Hepatic stellate cell (primary cell): Measurements from ENCODE around the gene TRIB2.
"Not testable (repeated sequence)": the region's sequence is repeated elsewhere in the genome, so short reads cannot be mapped to it uniquely, and the experiment has no call there.

Experiments used
- DNase-seq: peaks from one replicate; pipeline ENCODE4 v3.0.0; 2011; ENCODE audit warnings: low spot score

The TRIB2 gene

GRCh38 chr2:12716282-12717190 lies at the start of gene TRIB2:
Gene TRIB2 (plus strand): TSS chr2:12716936. CDS start chr2:12718308, 1,372 bp downstream.
- peak; percentile 90 for DNase-seq

- no peak for DNase-seq
Measured at GRCh38 chr2:12669036-12669435, 47.7 kb upstream of the TRIB2 start.

- DNase-seq = no peak
Measured at GRCh38 chr2:12672711-12673315, 43.9 kb upstream of the TRIB2 start.

- no peak for DNase-seq
Measured at GRCh38 chr2:12674644-12675328, 42.0 kb upstream of the TRIB2 start.

GRCh38 chr2:12675352-12675795 lies 41.4 kb upstream of the TRIB2 start:
- DNase-seq = no peak

- no peak for DNase-seq
Measured at GRCh38 chr2:12675801-12676200, 40.9 kb upstream of the TRIB2 start.

- no peak for DNase-seq
Measured at GRCh38 chr2:12676771-12677170, 40.0 kb upstream of the TRIB2 start.

- no peak for DNase-seq
Measured at GRCh38 chr2:12678186-12678585, 38.5 kb upstream of the TRIB2 start.

GRCh38 chr2:12679550-12680072 lies 37.1 kb upstream of the TRIB2 start:
- no peak for DNase-seq

GRCh38 chr2:12680115-12680514 lies 36.6 kb upstream of the TRIB2 start:
- not testable (repeated sequence) for DNase-seq

- no peak for DNase-seq
Measured at GRCh38 chr2:12682017-12682416, 34.7 kb upstream of the TRIB2 start.

- DNase-seq = no peak
Measured at GRCh38 chr2:12683457-12684100, 33.2 kb upstream of the TRIB2 start.

- no peak for DNase-seq
Measured at GRCh38 chr2:12684471-12684936, 32.2 kb upstream of the TRIB2 start.

GRCh38 chr2:12685145-12685544 lies 31.6 kb upstream of the TRIB2 start:
- no peak for DNase-seq

GRCh38 chr2:12685956-12686355 lies 30.8 kb upstream of the TRIB2 start:
- DNase-seq = no peak

- no peak for DNase-seq
Measured at GRCh38 chr2:12686708-12687283, 29.9 kb upstream of the TRIB2 start.

GRCh38 chr2:12688091-12688490 lies 28.6 kb upstream of the TRIB2 start:
- DNase-seq = no peak

- no peak for DNase-seq
Measured at GRCh38 chr2:12688893-12689292, 27.8 kb upstream of the TRIB2 start.

- no peak for DNase-seq
Measured at GRCh38 chr2:12693509-12693908, 23.2 kb upstream of the TRIB2 start.

- no peak for DNase-seq
Measured at GRCh38 chr2:12694990-12695774, 21.6 kb upstream of the TRIB2 start.

- no peak for DNase-seq
Measured at GRCh38 chr2:12697617-12698016, 19.1 kb upstream of the TRIB2 start.
